ENCODE results near the gene PRKAB1. TPM values are rescaled to one million over a fixed set of nuclear protein-coding genes. Genes with fewer than 3 reads are reported as not detected.
A peak's percentile ranks its signal among the peaks of the same experiment; 100 is the strongest.

PRKAB1 gene
- total RNA-seq, 1 donor from 2014 or later = 32.5 TPM

DNA sequence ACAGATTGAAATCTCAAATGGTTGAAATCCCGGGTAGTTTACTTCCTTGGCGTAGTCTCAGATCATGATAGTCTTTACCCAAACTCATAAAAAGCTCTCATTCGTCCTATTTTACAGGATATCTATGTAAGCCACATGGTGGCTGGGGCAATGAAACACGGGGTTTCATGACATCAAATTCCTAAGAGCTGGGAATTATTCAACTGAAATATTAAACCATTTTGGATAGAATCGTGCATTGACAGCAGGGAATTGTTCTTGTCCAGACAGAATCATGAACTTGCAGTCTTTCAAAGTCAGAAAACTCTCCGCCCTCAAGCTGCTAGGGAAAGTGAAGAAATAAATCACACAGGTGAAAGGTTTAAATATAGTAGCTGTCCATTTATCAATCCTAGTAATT lies 33.2 kb upstream of the PRKAB1 start:
- Mint-ChIP-seq H3K4me3 (no peak overlapping the region), H3K4me1 (ENCODE audit: unreplicated experiment) (no peaks in the 10 kb centered on the region), H3K36me3 (no peaks in the 10 kb centered on the region), H3K9me3 (no peaks in the 10 kb centered on the region), H3K27ac (no peak overlapping the region), H3K27me3 (peaks cover 48% of the 10 kb centered on the region)
- no peak for DNase-seq (ENCODE audit: extremely low spot score, unreplicated experiment)
- TF ChIP-seq, protein P1, sequence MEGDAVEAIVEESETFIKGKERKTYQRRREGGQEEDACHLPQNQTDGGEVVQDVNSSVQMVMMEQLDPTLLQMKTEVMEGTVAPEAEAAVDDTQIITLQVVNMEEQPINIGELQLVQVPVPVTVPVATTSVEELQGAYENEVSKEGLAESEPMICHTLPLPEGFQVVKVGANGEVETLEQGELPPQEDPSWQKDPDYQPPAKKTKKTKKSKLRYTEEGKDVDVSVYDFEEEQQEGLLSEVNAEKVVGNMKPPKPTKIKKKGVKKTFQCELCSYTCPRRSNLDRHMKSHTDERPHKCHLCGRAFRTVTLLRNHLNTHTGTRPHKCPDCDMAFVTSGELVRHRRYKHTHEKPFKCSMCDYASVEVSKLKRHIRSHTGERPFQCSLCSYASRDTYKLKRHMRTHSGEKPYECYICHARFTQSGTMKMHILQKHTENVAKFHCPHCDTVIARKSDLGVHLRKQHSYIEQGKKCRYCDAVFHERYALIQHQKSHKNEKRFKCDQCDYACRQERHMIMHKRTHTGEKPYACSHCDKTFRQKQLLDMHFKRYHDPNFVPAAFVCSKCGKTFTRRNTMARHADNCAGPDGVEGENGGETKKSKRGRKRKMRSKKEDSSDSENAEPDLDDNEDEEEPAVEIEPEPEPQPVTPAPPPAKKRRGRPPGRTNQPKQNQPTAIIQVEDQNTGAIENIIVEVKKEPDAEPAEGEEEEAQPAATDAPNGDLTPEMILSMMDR (conservative IDR thresholded peaks at IDR 0.05) = no peak

DNA sequence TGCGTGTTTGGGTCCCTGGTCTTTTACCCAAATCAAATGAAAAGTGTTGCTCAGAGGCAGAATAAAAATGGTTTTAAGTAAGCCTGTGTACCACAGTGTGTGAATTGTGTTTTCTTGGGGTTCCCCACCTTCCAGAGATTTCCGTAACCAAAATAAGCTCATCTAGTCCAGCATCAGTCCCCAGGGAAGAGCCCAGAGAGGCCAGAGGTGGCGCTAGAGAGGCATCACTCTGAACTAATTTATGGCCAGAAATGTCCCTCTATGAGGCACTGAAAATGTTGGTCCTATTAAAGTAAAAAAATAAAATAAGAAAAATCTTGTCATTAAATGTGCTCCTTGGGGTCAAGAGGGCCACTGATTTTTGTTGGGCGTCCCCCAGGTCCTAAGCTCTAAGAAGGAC lies 24.9 kb upstream of the PRKAB1 start:
- H3K4me1 Mint-ChIP-seq (ENCODE audit: unreplicated experiment) = no peaks in the 10 kb centered on the region
- no peak overlapping the region for H3K4me3 Mint-ChIP-seq
- no peak for DNase-seq (ENCODE audit: extremely low spot score, unreplicated experiment)
- peaks cover 29% of the 10 kb centered on the region for H3K27me3 Mint-ChIP-seq
- TF ChIP-seq, protein P1 (conservative IDR thresholded peaks at IDR 0.05) = peak; percentile 56
- no peak overlapping the region for H3K27ac Mint-ChIP-seq
- H3K36me3 Mint-ChIP-seq = no peaks in the 10 kb centered on the region
- H3K9me3 Mint-ChIP-seq = no peaks in the 10 kb centered on the region

DNA sequence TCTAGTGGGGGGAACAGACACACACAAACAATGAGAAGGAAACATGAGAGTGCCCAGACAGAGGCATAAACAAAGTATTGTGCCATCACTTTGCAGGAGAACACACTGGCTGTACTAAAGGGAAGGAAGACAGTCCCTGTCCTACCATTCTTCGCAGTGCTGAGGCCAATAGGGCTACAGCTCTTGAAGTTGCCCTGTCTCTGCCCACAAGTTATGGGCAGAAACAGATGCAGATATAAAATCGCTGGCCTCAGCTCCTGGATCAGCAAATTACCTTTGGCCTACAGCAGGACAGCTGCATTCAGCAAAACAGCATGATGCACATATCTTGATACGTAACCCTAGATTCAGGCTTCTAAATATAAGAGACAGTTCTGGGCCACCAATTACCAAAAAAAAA lies 23.0 kb upstream of the PRKAB1 start:
- no peak overlapping the region for H3K27ac Mint-ChIP-seq
- no peaks in the 10 kb centered on the region for H3K36me3 Mint-ChIP-seq
- H3K4me3 Mint-ChIP-seq = no peak overlapping the region
- H3K9me3 Mint-ChIP-seq = no peaks in the 10 kb centered on the region
- no peak for DNase-seq (ENCODE audit: extremely low spot score, unreplicated experiment)
- TF ChIP-seq, protein P1 (conservative IDR thresholded peaks at IDR 0.05) = no peak
- peaks cover 26% of the 10 kb centered on the region for H3K27me3 Mint-ChIP-seq
- H3K4me1 Mint-ChIP-seq (ENCODE audit: unreplicated experiment) = no peaks in the 10 kb centered on the region

DNA sequence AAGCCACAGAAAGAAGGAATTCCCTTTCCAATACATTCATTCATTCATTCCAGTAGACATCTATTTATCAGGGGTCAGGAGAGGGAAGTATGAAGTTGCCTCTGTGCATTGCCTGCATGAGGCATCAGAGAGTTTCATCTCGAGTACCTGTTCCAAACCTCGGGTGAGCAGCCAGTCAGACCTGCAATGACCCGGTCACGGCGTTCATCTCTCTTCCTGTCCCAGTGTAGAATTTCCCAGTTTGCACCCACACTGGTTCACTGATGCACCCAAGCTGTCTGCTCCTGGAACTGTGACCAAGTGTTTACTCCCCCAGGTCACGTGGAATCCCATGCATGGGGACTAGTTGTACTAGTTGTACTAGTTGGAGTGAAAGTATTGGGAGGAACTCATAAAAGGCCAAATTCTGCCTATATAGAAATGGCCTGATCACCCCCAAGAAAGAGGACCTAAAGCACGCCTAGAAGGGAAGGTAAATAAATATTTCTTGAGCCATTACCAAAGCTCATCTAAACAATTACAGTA lies 22.3 kb upstream of the PRKAB1 start:
- Mint-ChIP-seq H3K4me1 (ENCODE audit: unreplicated experiment) (no peaks in the 10 kb centered on the region), H3K27me3 (peaks cover 23% of the 10 kb centered on the region), H3K4me3 (no peak overlapping the region), H3K36me3 (no peaks in the 10 kb centered on the region), H3K9me3 (no peaks in the 10 kb centered on the region), H3K27ac (no peak overlapping the region)
- TF ChIP-seq, protein P1 (conservative IDR thresholded peaks at IDR 0.05) = no peak
- DNase-seq (ENCODE audit: extremely low spot score, unreplicated experiment) = no peak

DNA sequence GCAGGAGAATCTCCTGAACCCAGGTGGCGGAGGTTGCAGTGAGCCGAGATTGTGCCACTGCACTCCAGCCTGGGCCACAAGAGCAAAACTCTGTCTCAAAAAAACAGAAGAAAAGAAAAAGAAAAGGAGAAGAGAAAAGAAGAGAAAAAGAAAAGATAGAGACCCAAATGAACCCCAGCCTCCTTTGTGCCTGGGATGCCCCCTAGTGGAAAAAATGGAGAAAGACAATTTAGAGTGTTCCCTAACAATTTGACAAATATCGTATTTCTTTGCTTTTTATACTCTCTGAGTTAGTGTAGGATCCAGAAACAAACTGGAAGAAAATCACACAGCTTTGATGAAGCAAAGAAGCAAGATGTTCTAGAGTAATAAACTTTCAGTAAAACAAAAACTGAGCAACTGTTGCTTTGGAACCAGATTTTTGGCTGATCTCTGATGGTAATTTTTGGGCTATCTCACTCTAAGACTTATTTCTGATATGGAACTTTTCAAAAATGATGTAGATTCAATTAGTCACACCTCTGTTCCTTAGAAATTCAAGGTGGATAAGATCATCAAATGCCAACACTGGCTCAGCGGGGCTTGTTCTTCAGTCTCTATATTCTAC lies 18.6 kb upstream of the PRKAB1 start:
- TF ChIP-seq, protein P1 (conservative IDR thresholded peaks at IDR 0.05) = peak; percentile 79
- no peaks in the 10 kb centered on the region for H3K36me3 Mint-ChIP-seq
- no peaks in the 10 kb centered on the region for H3K4me1 Mint-ChIP-seq (ENCODE audit: unreplicated experiment)
- peaks cover 6% of the 10 kb centered on the region for H3K27me3 Mint-ChIP-seq
- H3K9me3 Mint-ChIP-seq = peaks cover 6% of the 10 kb centered on the region
- DNase-seq (ENCODE audit: extremely low spot score, unreplicated experiment) = no peak
- no peak overlapping the region for H3K4me3 Mint-ChIP-seq
- no peak overlapping the region for H3K27ac Mint-ChIP-seq

Measured in type B pancreatic cell (in vitro differentiated cells).